HEK293 (cell line): ENCODE data around the gene COG1.

Source experiments
- CTCF ChIA-PET: fragments of 350-600 bp; formaldehyde crosslinking; extraction: SDS; loops from one replicate; lab custom pipeline; 2021; ENCODE audit warnings: antibody characterized with exemption; lab: Yijun Ruan, JAX
- POLR2A ChIA-PET: fragments of 300-600 bp; formaldehyde crosslinking; extraction: SDS; loops from one replicate; lab custom pipeline; 2020; ENCODE audit warnings: antibody characterized with exemption, inconsistent platforms; lab: Yijun Ruan, JAX
- H3K27ac ChIP-seq: fragments of 200-500 bp; sonication (Bioruptor generic); 2 replicates; pipeline ENCODE4 v1.5.1; 2014; ENCODE audit warnings: low read depth, low read length, control low read depth, inconsistent platforms; ENCODE audit errors: extremely low read depth
- H3K36me3 ChIP-seq, 2 experiments: fragments of 200-500 bp in 1 of 2; sonication (Bioruptor generic) in 1 of 2; 1 replicate in 1 of 2; 2 replicates in 1 of 2; pipeline ENCODE4 v1.5.1; 2014 to 2017; ENCODE audit warnings: inconsistent platforms in 2 of 2, low read length in 2 of 2; ENCODE audit not compliant: control insufficient read depth in 2 of 2, insufficient read depth in 1 of 2
- H3K4me1 ChIP-seq: fragments of 200-500 bp; sonication (Bioruptor generic); 2 replicates; pipeline ENCODE4 v1.5.1; 2014; ENCODE audit warnings: mild to moderate bottlenecking, low read length, inconsistent platforms; ENCODE audit not compliant: control insufficient read depth, insufficient read depth
- H3K4me3 ChIP-seq: 2 replicates; pipeline ENCODE4 v1.5.1; 2011; ENCODE audit warnings: low read depth, mild to moderate bottlenecking, control low read depth, low read length, moderate library complexity
- H3K9me3 ChIP-seq: fragments of 200-500 bp; sonication (Bioruptor generic); 2 replicates; pipeline ENCODE4 v1.5.1; 2014; ENCODE audit warnings: low read depth, low read length, inconsistent platforms; ENCODE audit not compliant: control insufficient read depth, insufficient read depth
- GFI1B ChIP-seq: fragments of 450-650 bp; formaldehyde crosslinking; IDR thresholded peaks from 2 replicates; pipeline ENCODE4 v1.5.1; 2016; ENCODE audit warnings: missing biosample characterization, missing genetic modification characterization
- PRDM2 ChIP-seq: fragments of 450-650 bp; formaldehyde crosslinking; IDR thresholded peaks from 2 replicates; pipeline ENCODE4 v1.5.1; 2016; ENCODE audit warnings: missing biosample characterization, missing genetic modification characterization, borderline replicate concordance
- SP2 ChIP-seq: fragments of 450-650 bp; formaldehyde crosslinking; IDR thresholded peaks from 2 replicates; pipeline ENCODE4 v1.5.1; 2016; ENCODE audit warnings: missing biosample characterization, missing genetic modification characterization
- ZBTB11 ChIP-seq: fragments of 450-650 bp; formaldehyde crosslinking; conservative IDR thresholded peaks from 2 replicates; pipeline ENCODE4 v1.5.1; 2016; ENCODE audit warnings: low read depth, missing biosample characterization, missing genetic modification characterization
- ZBTB21 ChIP-seq: fragments of 450-650 bp; formaldehyde crosslinking; IDR thresholded peaks from 2 replicates; pipeline ENCODE4 v1.5.1; 2017; ENCODE audit warnings: missing biosample characterization, missing genetic modification characterization
- ZFP37 ChIP-seq: fragments of 450-650 bp; formaldehyde crosslinking; IDR thresholded peaks from 2 replicates; pipeline ENCODE4 v1.5.1; 2016; ENCODE audit warnings: missing biosample characterization, missing genetic modification characterization
- ZFP69B ChIP-seq: fragments of 450-650 bp; formaldehyde crosslinking; IDR thresholded peaks from 2 replicates; pipeline ENCODE4 v1.5.1; 2016; ENCODE audit warnings: missing biosample characterization, missing genetic modification characterization
- ZNF155 ChIP-seq: fragments of 450-650 bp; formaldehyde crosslinking; IDR thresholded peaks from 2 replicates; pipeline ENCODE4 v1.5.1; 2016; ENCODE audit warnings: missing biosample characterization, missing genetic modification characterization
- ZNF23 ChIP-seq: fragments of 450-650 bp; formaldehyde crosslinking; IDR thresholded peaks from 2 replicates; pipeline ENCODE4 v1.5.1; 2016; ENCODE audit warnings: missing biosample characterization, missing genetic modification characterization, borderline replicate concordance
- ZNF311 ChIP-seq: fragments of 450-650 bp; formaldehyde crosslinking; IDR thresholded peaks from 2 replicates; pipeline ENCODE4 v1.5.1; 2017; ENCODE audit warnings: missing biosample characterization, missing genetic modification characterization, borderline replicate concordance
- ZNF660 ChIP-seq: fragments of 450-650 bp; IDR thresholded peaks from 2 replicates; pipeline ENCODE4 v1.5.1; 2018; ENCODE audit warnings: missing biosample characterization, mild to moderate bottlenecking, missing genetic modification characterization
- ZNF664 ChIP-seq: fragments of 450-650 bp; formaldehyde crosslinking; IDR thresholded peaks from 2 replicates; pipeline ENCODE4 v1.5.1; 2016; ENCODE audit warnings: missing biosample characterization, missing genetic modification characterization
- ZNF791 ChIP-seq: fragments of 450-650 bp; formaldehyde crosslinking; IDR thresholded peaks from 2 replicates; pipeline ENCODE4 v1.5.1; 2016; ENCODE audit warnings: missing biosample characterization, missing genetic modification characterization
- ZSCAN16 ChIP-seq: fragments of 450-650 bp; formaldehyde crosslinking; IDR thresholded peaks from 2 replicates; pipeline ENCODE4 v1.5.1; 2016; ENCODE audit warnings: missing biosample characterization, missing genetic modification characterization
- ZSCAN4 ChIP-seq: fragments of 450-650 bp; formaldehyde crosslinking; IDR thresholded peaks from 2 replicates; pipeline ENCODE4 v1.5.1; 2017; ENCODE audit warnings: missing biosample characterization, missing genetic modification characterization

The COG1 gene

GRCh38 chr17:73175962-73176565, 16.8 kb upstream of the COG1 start:
- Histone ChIP-seq H3K36me3 (no peaks in the 10 kb centered on the region), H3K9me3 (no peaks in the 10 kb centered on the region), H3K27ac (no peak overlapping the region), H3K4me1 (no peaks in the 10 kb centered on the region), H3K4me3 (no peak overlapping the region)
- no peak for TF ChIP-seq ZNF155 (tag by site-specific recombination)
- 0 out of 2 replicates have a peak, but pooled peaks have one; percentile 54 for TF ChIP-seq ZNF660 (tag by site-specific recombination)
- TF ChIP-seq ZSCAN4 (tag by site-specific recombination): no peak
- POLR2A ChIA-PET: no interaction called here
- CTCF ChIA-PET: interaction anchor here (1.0 kb wide), 1 partner anchor 190 kb away, joined by 3 read pairs; no protein-coding TSS in a partner anchor

GRCh38 chr17:73179387-73179786, 13.5 kb upstream of the COG1 start:
- POLR2A ChIA-PET: no interaction called here
- no peaks in the 10 kb centered on the region for H3K9me3 ChIP-seq
- TF ChIP-seq ZFP37 (no peak), ZBTB11 (no peak), SP2 (no peak)
- no peak overlapping the region for H3K27ac ChIP-seq
- no peaks in the 10 kb centered on the region for H3K4me1 ChIP-seq
- H3K36me3 ChIP-seq: no peaks in the 10 kb centered on the region
- no peak overlapping the region for H3K4me3 ChIP-seq
- CTCF ChIA-PET: interaction anchor here (0.6 to 2.1 kb wide), 5 partner anchors 9 to 622 kb away, joined by 3 to 13 read pairs (median 3); no protein-coding TSS in a partner anchor

GRCh38 chr17:73179878-73180277, 13.0 kb upstream of the COG1 start:
- no peak for TF ChIP-seq ZFP69B (tag by site-specific recombination)
- no peaks in the 10 kb centered on the region for H3K36me3 ChIP-seq
- no peak overlapping the region for H3K4me3 ChIP-seq
- ChIA-PET CTCF (interaction anchor here (0.6 to 2.1 kb wide), 8 partner anchors 10 to 623 kb away, joined by 3 to 13 read pairs (median 4); no protein-coding TSS in a partner anchor), POLR2A (interaction anchor here (0.6 kb wide), 1 partner anchor 15 kb away, joined by 3 read pairs; no protein-coding TSS in a partner anchor)
- H3K27ac ChIP-seq: no peak overlapping the region
- H3K4me1 ChIP-seq: no peaks in the 10 kb centered on the region
- H3K9me3 ChIP-seq: no peaks in the 10 kb centered on the region

- no peaks in the 10 kb centered on the region for H3K9me3 ChIP-seq
- no peak overlapping the region for H3K27ac ChIP-seq
- H3K36me3 ChIP-seq: no peaks in the 10 kb centered on the region
- H3K4me1 ChIP-seq: 0 out of 2 replicates have a peak, but pooled peaks cover 5% of the 10 kb centered on the region
- no peak overlapping the region for H3K4me3 ChIP-seq
- CTCF ChIA-PET: interaction anchor here (0.5 to 1.6 kb wide), 8 partner anchors 9 to 625 kb away, joined by 3 to 7 read pairs (median 4); no protein-coding TSS in a partner anchor
- POLR2A ChIA-PET: interaction anchor here (0.6 to 0.7 kb wide), 2 partner anchors 18 to 455 kb away, joined by 3 to 4 read pairs; no protein-coding TSS in a partner anchor
- TF ChIP-seq ZNF660 (tag by site-specific recombination) (no peak), PRDM2 (tag by site-specific recombination) (no peak), ZNF23 (no peak), ZSCAN16 (tag by site-specific recombination) (no peak), ZNF664 (tag by site-specific recombination) (no peak), ZNF791 (tag by site-specific recombination) (no peak), GFI1B (tag by site-specific recombination) (no peak), ZNF311 (tag by site-specific recombination) (no peak), ZBTB21 (no peak)
Observed at GRCh38 chr17:73182616-73183310, 10.1 kb upstream of the COG1 start.
